ENCODE data around the gene HNMT.

GRCh38 chr2:137998503-137998902 lies 34.2 kb downstream of the HNMT start:
- no peak for TF ChIP-seq CTCF (optimal IDR thresholded peaks at IDR 0.05 in 1 of 3, IDR thresholded peaks at IDR 0.05 in 1 of 3, conservative IDR thresholded peaks at IDR 0.05 in 1 of 3; ENCODE audit: extremely low read depth in 1 of 3, insufficient read depth in 2 of 3, low read length in 3 of 3)
- TF ChIP-seq EZH2 (IDR thresholded peaks at IDR 0.05; ENCODE audit: low read length) = no peak
